H9 (cell line): ENCODE results near the gene WLS. TPM values are rescaled to one million over a fixed set of nuclear protein-coding genes. Genes with fewer than 3 reads are reported as not detected.

Experiments used
- DNase-seq: peaks from one replicate; pipeline ENCODE4 v3.0.0-alpha.2; 2017
- H2AFZ ChIP-seq: one replicate; pipeline ENCODE4 v1.6.1; 2013; ENCODE audit warnings: mild to moderate bottlenecking, low read length, control low read depth, moderate library complexity
- H2AK5ac ChIP-seq: 2 replicates; pipeline ENCODE4 v1.6.1; 2013; ENCODE audit warnings: low read length, control low read depth, mixed read lengths; ENCODE audit not compliant: insufficient read length
- H2BK120ac ChIP-seq: one replicate; pipeline ENCODE4 v1.6.1; 2013; ENCODE audit warnings: low read depth, mild to moderate bottlenecking, low read length, control low read depth, inconsistent platforms; ENCODE audit not compliant: poor library complexity, severe bottlenecking
- H2BK12ac ChIP-seq: 2 replicates; pipeline ENCODE4 v1.6.1; 2013; ENCODE audit warnings: low read length, control low read depth, mixed read lengths, low read depth; ENCODE audit not compliant: insufficient read length
- H2BK15ac ChIP-seq: 2 replicates; pipeline ENCODE4 v1.6.1; 2013; ENCODE audit warnings: low read depth, low read length, control low read depth
- H2BK20ac ChIP-seq: one replicate; pipeline ENCODE4 v1.6.1; 2013; ENCODE audit warnings: low read depth, mild to moderate bottlenecking, low read length, control low read depth, inconsistent platforms; ENCODE audit not compliant: poor library complexity, severe bottlenecking
- H2BK5ac ChIP-seq: 2 replicates; pipeline ENCODE4 v1.6.1; 2013; ENCODE audit warnings: low read length, control low read depth, mixed read lengths; ENCODE audit not compliant: insufficient read length
- H3K14ac ChIP-seq: 2 replicates; pipeline ENCODE4 v1.6.1; 2013; ENCODE audit warnings: low read length, control low read depth; ENCODE audit not compliant: insufficient read depth
- H3K18ac ChIP-seq: 2 replicates; pipeline ENCODE4 v1.6.1; 2013; ENCODE audit warnings: low read depth, mild to moderate bottlenecking, mixed read lengths, low read length, control low read depth; ENCODE audit not compliant: insufficient read length
- H3K23ac ChIP-seq: 2 replicates; pipeline ENCODE4 v1.6.1; 2013; ENCODE audit warnings: low read length, control low read depth, mixed read lengths, low read depth; ENCODE audit not compliant: insufficient read length
- H3K23me2 ChIP-seq: 2 replicates; pipeline ENCODE4 v1.6.1; 2013; ENCODE audit warnings: low read depth, mild to moderate bottlenecking, mixed read lengths, low read length, control low read depth; ENCODE audit not compliant: insufficient read length, poor library complexity, severe bottlenecking
- H3K27ac ChIP-seq: 2 replicates; pipeline ENCODE4 v1.5.1; 2013; ENCODE audit warnings: low read length, control low read depth, mixed read lengths, low read depth; ENCODE audit not compliant: insufficient read length
- H3K27me3 ChIP-seq: 2 replicates; pipeline ENCODE4 v1.6.1; 2013; ENCODE audit warnings: low read length, control low read depth, inconsistent platforms; ENCODE audit not compliant: insufficient read depth
- H3K4ac ChIP-seq: 2 replicates; pipeline ENCODE4 v1.6.1; 2013; ENCODE audit warnings: low read depth, mild to moderate bottlenecking, control low read depth, inconsistent platforms, low read length, moderate library complexity
- H3K4me1 ChIP-seq: 2 replicates; pipeline ENCODE4 v1.6.1; 2013; ENCODE audit warnings: low read length, control low read depth, inconsistent platforms; ENCODE audit not compliant: insufficient read depth
- H3K4me2 ChIP-seq: 2 replicates; pipeline ENCODE4 v1.6.1; 2013; ENCODE audit warnings: low read length, control low read depth, mixed read lengths; ENCODE audit not compliant: insufficient read length, insufficient read depth
- H3K56ac ChIP-seq: 2 replicates; pipeline ENCODE4 v1.6.1; 2013; ENCODE audit warnings: low read depth, mild to moderate bottlenecking, mixed read lengths, low read length, control low read depth; ENCODE audit not compliant: insufficient read length
- H3K79me1 ChIP-seq: 2 replicates; pipeline ENCODE4 v1.6.1; 2013; ENCODE audit warnings: low read depth, mild to moderate bottlenecking, moderate library complexity, low read length, control low read depth, inconsistent platforms; ENCODE audit not compliant: insufficient read depth, poor library complexity, severe bottlenecking
- H3K79me2 ChIP-seq: 2 replicates; pipeline ENCODE4 v1.6.1; 2013; ENCODE audit warnings: low read length, control low read depth, inconsistent platforms; ENCODE audit not compliant: insufficient read depth
- H3K9ac ChIP-seq: 2 replicates; pipeline ENCODE4 v1.6.1; 2013; ENCODE audit warnings: low read length, control low read depth, mixed read lengths; ENCODE audit not compliant: insufficient read length; ENCODE audit errors: extremely low read depth
- H3K9me3 ChIP-seq: one replicate; pipeline ENCODE4 v1.6.1; 2013; ENCODE audit warnings: low read depth, low read length, inconsistent platforms; ENCODE audit not compliant: control insufficient read depth
- H3T11ph ChIP-seq: one replicate; pipeline ENCODE4 v1.6.1; 2013; ENCODE audit warnings: mild to moderate bottlenecking, low read length, control low read depth, inconsistent platforms
- H4K20me1 ChIP-seq: one replicate; pipeline ENCODE4 v1.6.1; 2013; ENCODE audit not compliant: control insufficient read depth, insufficient read length, insufficient read depth
- H4K5ac ChIP-seq: 2 replicates; pipeline ENCODE4 v1.6.1; 2013; ENCODE audit warnings: low read depth, mild to moderate bottlenecking, mixed read lengths, low read length, control low read depth; ENCODE audit not compliant: insufficient read length
- H4K8ac ChIP-seq: replicated peaks from 2 replicates; pipeline ENCODE4 v1.6.1; 2013; ENCODE audit warnings: low read length, control low read depth, mixed read lengths, low read depth; ENCODE audit not compliant: insufficient read length
- H4K91ac ChIP-seq: 2 replicates; pipeline ENCODE4 v1.6.1; 2013; ENCODE audit warnings: low read depth, mild to moderate bottlenecking, moderate library complexity, mixed read lengths, low read length, control low read depth; ENCODE audit not compliant: insufficient read length
- H3K27ac Mint-ChIP-seq, 3 experiments: 2 replicates in 2 of 3; 3 replicates in 1 of 3; pipeline ENCODE4 v1.8.0; 2020 to 2021; ENCODE audit warnings: mixed read lengths in 3 of 3, mild to moderate bottlenecking in 1 of 3, moderate library complexity in 1 of 3
- H3K27me3 Mint-ChIP-seq: 2 replicates; pipeline ENCODE4 v1.8.0; 2021; ENCODE audit warnings: low read depth, mild to moderate bottlenecking, moderate library complexity, mixed read lengths
- H3K36me3 Mint-ChIP-seq, 3 experiments: 2 replicates in 2 of 3; 3 replicates in 1 of 3; pipeline ENCODE4 v1.8.0; 2020 to 2021; ENCODE audit warnings: low read depth in 3 of 3, mixed read lengths in 3 of 3; ENCODE audit not compliant: insufficient read depth in 1 of 3
- H3K4me1 Mint-ChIP-seq, 2 experiments: 2 replicates each; pipeline ENCODE4 v1.8.0; 2020; ENCODE audit warnings: mixed read lengths in 2 of 2
- H3K4me3 Mint-ChIP-seq, 2 experiments: 2 replicates in 1 of 2; 3 replicates in 1 of 2; pipeline ENCODE4 v1.8.0; 2020 to 2021; ENCODE audit warnings: mild to moderate bottlenecking in 2 of 2, mixed read lengths in 2 of 2, moderate library complexity in 1 of 2
- H3K9me3 Mint-ChIP-seq, 2 experiments: 2 replicates in 1 of 2; 3 replicates in 1 of 2; pipeline ENCODE4 v1.8.0; 2020; ENCODE audit warnings: mild to moderate bottlenecking in 2 of 2, mixed read lengths in 2 of 2, moderate library complexity in 1 of 2
- WGBS: extraction: QIAGEN DNeasy Blood & Tissue Kit; methylation state at CpG from one replicate; pipeline ENCODE4 v1.1.7; 2013; ENCODE audit warnings: missing lambda C conversion rate, low lambda C conversion rate, mixed read lengths; ENCODE audit not compliant: insufficient read length; ENCODE audit errors: extremely low coverage; 5-methylcytosine and 5-hydroxymethylcytosine counted together
- total RNA-seq: library from RNA; stranded (reverse); gene quantifications from 2 replicates; pipeline ENCODE4 v1.2.1, GENCODE V29; 2021
- TF ChIP-seq, protein P1 (sequence below): fragments of 200-600 bp; sonication (generic); conservative IDR thresholded peaks from 3 replicates; pipeline ENCODE4 v1.8.0; 2021; ENCODE audit warnings: antibody characterized with exemption, mild to moderate bottlenecking

Gene WLS
- total RNA-seq, 1 experiment from 2014 or later: 0.94 TPM

DNA sequence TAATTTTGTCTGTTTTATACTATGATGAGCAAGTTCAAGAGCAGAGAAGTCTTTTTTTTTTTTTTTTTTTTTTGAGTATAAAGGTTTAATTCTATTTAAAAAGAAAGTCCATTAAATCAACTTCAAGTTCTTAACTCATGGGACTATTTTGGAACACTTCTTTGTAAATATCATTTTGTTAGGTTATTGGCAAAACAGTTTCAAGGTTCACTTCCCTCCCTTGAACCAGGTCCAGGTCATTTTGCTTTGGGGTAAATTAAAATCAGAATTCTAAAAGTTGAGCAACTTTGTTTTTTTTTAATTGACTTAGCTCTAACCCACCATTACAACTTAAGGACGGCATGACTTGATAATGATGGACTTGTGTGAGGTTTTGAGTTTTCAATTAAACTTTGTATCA, 72.3 kb downstream of the WLS start:
- Mint-ChIP-seq H3K27me3 (peaks cover 31% of the 10 kb centered on the region), H3K27ac (no peak overlapping the region), H3K4me3 (no peak overlapping the region), H3K36me3 (no peaks in the 10 kb centered on the region), H3K4me1 (peaks cover 3 to 9% of the 10 kb centered on the region in 2 experiments; a peak in 2 of 4 replicates), H3K9me3 (no peaks in the 10 kb centered on the region)
- Histone ChIP-seq H3K27ac (no peak overlapping the region), H4K5ac (no peak overlapping the region), H2AFZ (no peak overlapping the region), H3K18ac (no peak overlapping the region), H3K4me2 (no peak overlapping the region), H4K8ac (no peak overlapping the region), H2BK120ac (no peak overlapping the region), H3K79me2 (no peaks in the 10 kb centered on the region), H2BK20ac (no peak overlapping the region), H4K91ac (no peak overlapping the region), H3K14ac (no peak overlapping the region), H2BK15ac (no peak overlapping the region), H3K27me3 (no peaks in the 10 kb centered on the region), H3K79me1 (no peaks in the 10 kb centered on the region), H3K4me1 (no peaks in the 10 kb centered on the region), H3K4ac (no peak overlapping the region), H3K23me2 (no peaks in the 10 kb centered on the region), H2BK12ac (no peak overlapping the region), H3K23ac (no peak overlapping the region), H2AK5ac (no peak overlapping the region), H3T11ph (no peak overlapping the region), H4K20me1 (no peaks in the 10 kb centered on the region), H2BK5ac (no peak overlapping the region), H3K9me3 (no peaks in the 10 kb centered on the region), H3K56ac (no peak overlapping the region), H3K9ac (no peak overlapping the region)
- DNase-seq: no peak
- WGBS: no CpG with 5 or more reads among the region's 1 CpG
- TF ChIP-seq, protein P1, sequence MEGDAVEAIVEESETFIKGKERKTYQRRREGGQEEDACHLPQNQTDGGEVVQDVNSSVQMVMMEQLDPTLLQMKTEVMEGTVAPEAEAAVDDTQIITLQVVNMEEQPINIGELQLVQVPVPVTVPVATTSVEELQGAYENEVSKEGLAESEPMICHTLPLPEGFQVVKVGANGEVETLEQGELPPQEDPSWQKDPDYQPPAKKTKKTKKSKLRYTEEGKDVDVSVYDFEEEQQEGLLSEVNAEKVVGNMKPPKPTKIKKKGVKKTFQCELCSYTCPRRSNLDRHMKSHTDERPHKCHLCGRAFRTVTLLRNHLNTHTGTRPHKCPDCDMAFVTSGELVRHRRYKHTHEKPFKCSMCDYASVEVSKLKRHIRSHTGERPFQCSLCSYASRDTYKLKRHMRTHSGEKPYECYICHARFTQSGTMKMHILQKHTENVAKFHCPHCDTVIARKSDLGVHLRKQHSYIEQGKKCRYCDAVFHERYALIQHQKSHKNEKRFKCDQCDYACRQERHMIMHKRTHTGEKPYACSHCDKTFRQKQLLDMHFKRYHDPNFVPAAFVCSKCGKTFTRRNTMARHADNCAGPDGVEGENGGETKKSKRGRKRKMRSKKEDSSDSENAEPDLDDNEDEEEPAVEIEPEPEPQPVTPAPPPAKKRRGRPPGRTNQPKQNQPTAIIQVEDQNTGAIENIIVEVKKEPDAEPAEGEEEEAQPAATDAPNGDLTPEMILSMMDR: no peak
